Mesodermal cell (in vitro differentiated cells): ENCODE results near the gene GPBP1L1.
"Not testable (repeated sequence)": the region's sequence is repeated elsewhere in the genome, so short reads cannot be mapped to it uniquely, and the experiment has no call there.

ENCODE experiments used
- H3K27ac ChIP-seq: 2 replicates; pipeline ENCODE4 v1.7.0; 2013; ENCODE audit warnings: mild to moderate bottlenecking, low read depth, low read length, moderate library complexity; ENCODE audit not compliant: severe bottlenecking
- H3K36me3 ChIP-seq: 2 replicates; pipeline ENCODE4 v1.7.1; 2013; ENCODE audit warnings: mild to moderate bottlenecking, low read length, moderate library complexity; ENCODE audit not compliant: control insufficient read depth, insufficient read depth
- H3K4me1 ChIP-seq: one replicate; pipeline ENCODE4 v1.7.1; 2013; ENCODE audit warnings: mild to moderate bottlenecking, low read length; ENCODE audit not compliant: insufficient read depth, control insufficient read depth, poor library complexity, severe bottlenecking
- H3K4me3 ChIP-seq: 2 replicates; pipeline ENCODE4 v1.7.0; 2013; ENCODE audit warnings: low read length, control low read depth, mild to moderate bottlenecking; ENCODE audit not compliant: insufficient read depth, poor library complexity, severe bottlenecking; ENCODE audit errors: extremely low read depth
- H3K9me3 ChIP-seq: 2 replicates; pipeline ENCODE4 v1.7.1; 2013; ENCODE audit warnings: mild to moderate bottlenecking, low read length, moderate library complexity; ENCODE audit not compliant: control insufficient read depth
- WGBS, 2 experiments: methylation state at CpG; one replicate each; pipeline ENCODE4 v1.1.5; 2013; ENCODE audit warnings: missing lambda C conversion rate in 2 of 2; ENCODE audit not compliant: insufficient coverage in 2 of 2; 5-methylcytosine and 5-hydroxymethylcytosine counted together

Gene GPBP1L1

GRCh38 chr1:45713711-45714110 is 27.4 kb upstream of the GPBP1L1 start:
- 100% methylated on average over 1 of the region's 3 CpGs for WGBS, 2 experiments
- Histone ChIP-seq H3K4me3 (no peak overlapping the region), H3K9me3 (no peaks in the 10 kb centered on the region), H3K36me3 (peaks cover 3% of the 10 kb centered on the region), H3K27ac (no peak overlapping the region), H3K4me1 (no peaks in the 10 kb centered on the region)

GRCh38 chr1:45704637-45705036 is 18.3 kb upstream of the GPBP1L1 start:
- Histone ChIP-seq H3K9me3 (no peaks in the 10 kb centered on the region), H3K4me1 (no peaks in the 10 kb centered on the region), H3K27ac (no peak overlapping the region), H3K36me3 (peaks cover under 1% of the 10 kb centered on the region), H3K4me3 (no peak overlapping the region)
- WGBS, 2 experiments, result 67 to 100% methylated on average over 1 of the region's 1 CpG

- Histone ChIP-seq H3K4me3 (no peak overlapping the region), H3K4me1 (no peaks in the 10 kb centered on the region), H3K27ac (no peak overlapping the region), H3K9me3 (no peaks in the 10 kb centered on the region), H3K36me3 (peaks cover 62% of the 10 kb centered on the region)
- WGBS, 2 experiments, result 94 to 100% methylated on average over 6 of the region's 7 CpGs
Observed at GRCh38 chr1:45694823-45695222, 8.5 kb upstream of the GPBP1L1 start.

- not testable (repeated sequence) for H3K27ac ChIP-seq, H3K9me3 ChIP-seq, H3K4me3 ChIP-seq, H3K4me1 ChIP-seq
- 60 to 93% methylated on average over 1 to 5 of the region's 8 CpGs for WGBS, 2 experiments
- H3K36me3 ChIP-seq, result peaks cover 59% of the 10 kb centered on the region
Observed at GRCh38 chr1:45693811-45694210, 7.5 kb upstream of the GPBP1L1 start.

DNA sequence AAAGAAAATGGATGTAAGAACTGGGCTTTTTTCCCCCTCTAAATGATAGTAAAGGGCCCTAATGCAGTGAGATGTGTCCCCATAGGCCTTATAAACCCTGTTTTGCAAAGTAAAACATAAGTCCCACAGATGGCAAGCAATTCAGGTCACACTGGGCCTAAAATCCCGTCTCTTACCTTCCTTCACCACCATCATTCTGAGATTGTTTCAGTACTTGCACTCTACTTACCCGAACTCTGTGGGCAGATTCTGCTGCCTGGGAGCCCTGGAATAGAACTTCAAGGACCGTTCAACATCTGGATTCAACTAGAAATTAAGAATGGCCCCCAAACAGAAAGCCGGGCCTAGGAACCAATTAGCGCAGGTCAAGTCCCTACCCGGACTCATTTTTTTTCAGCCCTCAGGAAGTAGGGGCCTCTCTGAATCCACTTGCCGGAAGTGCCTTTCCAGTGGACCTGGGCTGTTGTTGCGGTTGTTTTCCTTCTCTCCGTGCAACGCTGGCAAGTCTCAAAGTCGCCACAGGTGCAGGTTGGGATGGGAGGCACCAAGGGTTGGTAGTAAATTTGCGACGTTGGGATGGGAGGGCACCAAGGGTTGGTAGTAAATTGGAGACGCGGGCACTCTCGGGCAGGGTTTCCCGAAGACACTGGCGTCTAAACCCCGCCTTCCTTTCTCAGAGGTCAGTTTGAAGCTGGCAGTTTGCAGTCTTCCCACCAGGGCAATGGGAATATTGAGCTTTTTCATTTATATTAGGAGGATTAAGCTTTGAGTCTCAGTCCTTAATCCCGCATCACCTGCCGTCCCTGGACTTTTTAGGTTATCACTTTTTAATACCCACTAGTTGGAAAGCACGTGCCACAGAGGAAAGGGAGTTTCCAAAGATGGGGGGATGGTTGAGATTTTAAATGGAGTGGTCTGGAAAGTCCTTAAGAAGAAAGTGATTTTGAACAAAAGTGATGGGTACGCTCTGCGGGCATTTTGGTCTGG is 1.7 kb upstream of the GPBP1L1 start, which contains the start of gene TMEM69:
TMEM69 (plus strand) TSS at position 428 of the 987 bp plus-strand sequence. CDS start 2,888 bp downstream, outside the sequence.
- peaks cover 3% of the 10 kb centered on the region for H3K4me1 ChIP-seq
- WGBS, 2 experiments, result 4% methylated on average over 16 to 18 of the region's 24 CpGs
- H3K27ac ChIP-seq, result peak within 1 kb of the TSS; percentile 83
- peak within 1 kb of the TSS; percentile 98 for H3K4me3 ChIP-seq
- H3K9me3 ChIP-seq, result no peaks in the 10 kb centered on the region
- H3K36me3 ChIP-seq, result peaks cover 22% of the 10 kb centered on the region

DNA sequence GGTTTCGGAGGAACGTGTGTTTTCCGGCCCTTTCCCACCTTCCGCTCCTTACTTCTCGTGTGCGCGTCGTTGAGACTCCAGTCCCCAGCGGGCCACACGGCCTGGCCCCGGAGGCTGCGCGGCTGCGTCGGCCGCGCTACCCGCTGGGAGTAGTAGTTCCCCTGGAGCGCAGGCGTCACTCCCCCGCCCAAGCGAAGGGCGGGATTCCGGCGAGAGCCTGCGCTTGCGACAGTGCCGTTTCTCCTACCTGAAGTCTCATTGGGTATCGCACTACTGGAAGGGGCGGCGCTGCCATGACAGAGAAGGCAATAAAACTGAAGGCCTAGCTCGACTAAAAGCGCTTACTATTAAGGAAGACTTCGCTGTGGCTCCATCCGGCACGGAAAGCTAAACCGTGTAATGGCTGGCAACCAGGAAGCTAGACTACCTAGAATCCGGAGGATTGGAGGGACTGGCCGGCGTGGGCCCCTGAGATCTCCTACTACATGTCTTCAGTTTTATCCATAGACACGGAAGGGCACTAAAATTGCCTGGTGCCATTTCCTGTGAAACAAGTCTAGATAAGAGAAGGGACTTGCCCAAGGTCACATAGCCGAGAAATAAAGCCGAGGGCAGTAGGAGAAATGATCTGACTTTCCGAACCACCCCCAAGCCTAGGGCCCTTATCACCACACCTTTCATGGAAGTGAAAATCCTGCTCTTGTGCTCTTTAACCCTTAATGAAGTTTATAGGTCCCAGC is 851 bp upstream of the GPBP1L1 start:
- Histone ChIP-seq H3K4me3 (peak overlapping the region; percentile 98), H3K36me3 (peaks cover 15% of the 10 kb centered on the region), H3K27ac (peak overlapping the region; percentile 83), H3K4me1 (peaks cover 3% of the 10 kb centered on the region), H3K9me3 (no peaks in the 10 kb centered on the region)
- WGBS, 2 experiments, result 0 to 1% methylated on average over 41 of the region's 44 CpGs

DNA sequence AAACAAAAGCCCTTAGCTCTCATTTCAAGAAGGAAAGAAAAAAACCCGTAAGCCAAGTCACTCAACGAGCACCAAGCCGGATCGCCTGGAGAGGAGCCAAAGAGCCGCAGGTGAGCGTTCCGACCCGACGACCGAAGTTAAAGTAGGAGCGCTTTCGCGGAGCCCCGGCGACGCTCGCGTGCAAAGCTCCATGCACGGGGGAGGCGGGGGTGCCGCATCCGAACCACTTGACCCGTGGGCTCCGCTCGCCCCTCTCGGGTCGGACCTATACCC is 382 bp downstream of the GPBP1L1 start:
- Histone ChIP-seq H3K4me3 (peak overlapping the region; percentile 98), H3K4me1 (peaks cover 3% of the 10 kb centered on the region), H3K9me3 (no peaks in the 10 kb centered on the region), H3K36me3 (peaks cover 2% of the 10 kb centered on the region), H3K27ac (peak overlapping the region; percentile 86)
- WGBS, 2 experiments, result 0% methylated on average over 25 of the region's 27 CpGs

- H3K4me3 ChIP-seq, result peak overlapping the region; percentile 98
- peak overlapping the region; percentile 86 for H3K27ac ChIP-seq
- no peaks in the 10 kb centered on the region for H3K36me3 ChIP-seq
- peaks cover 3% of the 10 kb centered on the region for H3K4me1 ChIP-seq
- no peaks in the 10 kb centered on the region for H3K9me3 ChIP-seq
- WGBS, 2 experiments, result 0% methylated on average over 3 of the region's 13 CpGs; no CpG with 5 or more reads in 1 of the 2 experiments
Observed at GRCh38 chr1:45685308-45686014, 872 bp downstream of the GPBP1L1 start.

DNA sequence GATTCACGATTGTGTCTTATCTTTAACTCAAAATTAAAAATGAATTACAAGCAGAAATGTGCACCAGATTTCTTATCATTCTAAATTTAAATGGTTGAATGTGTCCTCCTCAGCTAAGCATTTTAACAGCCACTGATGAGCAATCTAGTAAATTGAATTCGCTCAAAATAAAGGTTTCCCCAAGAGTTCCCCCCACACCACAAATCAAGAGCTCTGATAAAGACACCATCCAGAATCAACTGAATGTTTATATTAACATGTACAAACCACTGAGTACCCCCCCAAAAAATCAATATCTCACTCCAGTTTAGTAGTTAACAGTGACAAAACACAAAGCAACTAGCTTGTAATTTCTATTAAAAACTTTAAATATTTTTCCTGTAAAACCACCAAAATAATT is 1.9 kb downstream of the GPBP1L1 start:
- H3K4me1 ChIP-seq, result peaks cover 3% of the 10 kb centered on the region
- no peaks in the 10 kb centered on the region for H3K9me3 ChIP-seq
- H3K4me3 ChIP-seq, result peak overlapping the region; percentile 98
- H3K36me3 ChIP-seq, result no peaks in the 10 kb centered on the region
- 100% methylated on average over 1 of the region's 2 CpGs; no CpG with 5 or more reads in 1 of the 2 experiments for WGBS, 2 experiments
- no peak overlapping the region for H3K27ac ChIP-seq

DNA sequence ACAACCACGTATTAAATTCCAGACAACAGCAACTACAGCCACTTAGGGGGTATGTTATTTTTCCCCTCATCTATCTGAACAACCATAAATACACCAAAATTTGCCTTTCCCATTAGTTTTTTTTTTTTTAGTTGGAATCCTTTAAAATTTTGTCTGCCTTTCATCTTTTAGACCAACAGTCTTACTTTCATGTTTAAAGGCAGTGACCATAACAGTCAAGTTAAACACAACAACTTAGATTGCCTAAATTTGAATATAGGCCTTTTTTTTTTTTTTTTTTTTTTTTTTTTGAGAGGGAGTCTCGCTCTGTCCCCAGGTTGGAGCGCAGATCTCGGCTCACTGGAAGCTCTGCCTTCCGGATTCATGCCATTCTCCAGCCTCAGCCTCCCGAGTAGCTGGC is 3.4 kb downstream of the GPBP1L1 start:
- Histone ChIP-seq H3K4me3 (no peak overlapping the region), H3K4me1 (peaks cover 3% of the 10 kb centered on the region), H3K36me3 (no peaks in the 10 kb centered on the region), H3K27ac (no peak overlapping the region), H3K9me3 (no peaks in the 10 kb centered on the region)
- 91 to 100% methylated on average over 4 of the region's 6 CpGs for WGBS, 2 experiments
